Breast epithelium (tissue), 3 donors: ENCODE results near the gene MSH3.

ENCODE experiments used
- CTCF ChIP-seq, 3 donors: fragments of 450-650 bp; IDR thresholded peaks; one replicate each; pipeline ENCODE4 v1.5.1; 2016 to 2017; ENCODE audit warnings: antibody characterized with exemption in 3 of 3, mild to moderate bottlenecking in 3 of 3, moderate library complexity in 3 of 3
- POLR2A ChIP-seq: fragments of 450-650 bp; IDR thresholded peaks from one replicate; pipeline ENCODE4 v1.6.1; 2016; ENCODE audit warnings: antibody characterized with exemption, mild to moderate bottlenecking, moderate library complexity
- POLR2AphosphoS5 ChIP-seq, 3 donors: sonication (generic); formaldehyde crosslinking; IDR thresholded peaks; one replicate each; pipeline ENCODE4 v1.6.1; 2017; ENCODE audit warnings: antibody characterized with exemption in 3 of 3

- TF ChIP-seq POLR2A = no peak
- TF ChIP-seq CTCF (IDR thresholded peaks at IDR 0.05) = no peak
- TF ChIP-seq POLR2AphosphoS5 (IDR thresholded peaks at IDR 0.05) = no peak
Measured at GRCh38 chr5:80706835-80707447, 52.5 kb downstream of the MSH3 start.
